Transverse colon (tissue), 4 donors: Measurements from ENCODE around the gene TRIM54.
"Not testable (repeated sequence)": the region's sequence is repeated elsewhere in the genome, so short reads cannot be mapped to it uniquely, and the experiment has no call there.

Experiments used
- CTCF ChIP-seq, 5 experiments: fragments of 200-600 bp in 3 of 5; fragments of 450-650 bp in 2 of 5; sonication (generic) in 3 of 5; IDR thresholded peaks; 1 replicate in 2 of 5; 2 replicates in 3 of 5; pipeline ENCODE4 v1.5.1; 2016 to 2017; ENCODE audit warnings: antibody characterized with exemption in 5 of 5, inconsistent platforms in 3 of 5, mild to moderate bottlenecking in 2 of 5, moderate library complexity in 1 of 5
- POLR2A ChIP-seq: fragments of 450-650 bp; IDR thresholded peaks from one replicate; pipeline ENCODE4 v1.6.1; 2016; ENCODE audit warnings: antibody characterized with exemption, mild to moderate bottlenecking, moderate library complexity
- POLR2AphosphoS5 ChIP-seq, 3 donors: sonication (generic); formaldehyde crosslinking; IDR thresholded peaks; one replicate each; pipeline ENCODE4 v1.6.1; 2016; ENCODE audit warnings: antibody characterized with exemption in 3 of 3

GRCh38 chr2:27319839-27320238 lies 37.6 kb downstream of the TRIM54 start:
- not testable (repeated sequence) for TF ChIP-seq POLR2A; CTCF (IDR thresholded peaks at IDR 0.05); POLR2AphosphoS5 (IDR thresholded peaks at IDR 0.05)
